Fibroblast of gingiva (primary cell): ENCODE measurements around the gene ATXN10.
"Not testable (repeated sequence)": the region's sequence is repeated elsewhere in the genome, so short reads cannot be mapped to it uniquely, and the experiment has no call there.

Experiments
- DNase-seq: peaks from one replicate; pipeline ENCODE4 v3.0.0-alpha.2; 2011; ENCODE audit warnings: low read depth

Gene ATXN10

DNA sequence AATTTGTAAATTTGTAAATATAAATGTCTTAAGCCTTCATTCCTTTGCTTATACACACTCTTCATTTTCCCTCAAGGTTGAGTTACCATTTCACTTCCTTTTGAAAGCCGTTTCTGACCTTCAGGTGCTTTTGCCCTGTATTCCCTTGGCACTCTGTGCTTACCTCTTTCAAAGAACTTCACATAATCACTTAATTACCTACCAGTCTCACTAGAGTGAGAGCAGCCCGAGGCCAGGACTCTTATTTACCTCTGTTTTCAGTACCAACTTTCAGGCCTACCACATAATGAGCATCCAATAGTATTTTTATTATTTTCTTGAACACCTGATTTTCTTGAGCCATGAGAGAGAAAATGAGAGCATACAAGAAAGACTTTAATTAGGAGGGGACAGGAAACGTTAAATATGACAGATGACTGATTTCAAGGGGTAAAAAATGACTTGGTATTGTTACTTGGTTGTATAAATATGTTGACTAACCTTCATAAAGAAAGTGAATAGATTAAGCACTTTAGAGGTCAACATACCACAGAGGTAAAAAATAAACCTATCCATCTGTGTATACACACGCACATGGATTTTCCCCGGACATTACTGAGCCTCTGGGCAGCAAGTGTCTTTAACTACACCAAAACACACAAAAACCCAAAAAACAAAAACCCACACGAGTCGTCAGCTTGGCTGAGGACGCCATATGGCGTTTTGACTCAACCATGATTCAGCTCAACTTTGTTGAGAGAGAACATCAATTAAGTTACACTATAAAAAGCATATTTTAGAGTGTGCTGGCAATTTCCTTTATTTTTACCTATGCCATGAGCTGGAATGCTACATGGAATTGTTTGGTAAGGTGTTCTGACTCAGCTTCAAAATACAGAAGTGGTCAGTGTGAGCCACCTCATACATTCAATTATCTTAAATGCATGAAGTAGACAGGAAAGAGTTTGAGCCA is 7.6 kb downstream of the ATXN10 start:
- DNase-seq: no peak

- DNase-seq: no peak
Measured at GRCh38 chr22:45680932-45681700, 9.5 kb downstream of the ATXN10 start.

DNA sequence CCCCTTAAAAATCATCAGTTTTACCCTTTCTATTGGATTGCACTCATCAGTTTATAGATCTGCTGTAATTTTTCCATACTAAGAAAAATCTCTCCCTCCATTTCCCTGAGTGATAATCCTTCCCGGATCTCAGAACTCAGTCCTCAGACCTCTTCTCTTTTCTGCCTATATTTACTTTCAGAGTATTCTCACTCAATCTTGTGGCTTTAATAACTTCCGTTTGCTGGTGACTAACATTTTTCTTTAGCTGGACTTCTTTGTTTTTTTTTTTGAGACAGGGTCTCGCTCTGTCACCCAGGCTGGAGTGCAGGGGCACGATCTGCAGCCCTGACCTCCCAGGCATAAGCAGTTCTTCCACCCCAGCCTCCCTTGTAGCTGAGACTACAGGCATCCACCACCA is 10.4 kb downstream of the ATXN10 start:
- no peak for DNase-seq

GRCh38 chr22:45682773-45683172 is 11.1 kb downstream of the ATXN10 start:
- DNase-seq: not testable (repeated sequence)

- DNase-seq: no peak
Measured at GRCh38 chr22:45683248-45683647, 11.6 kb downstream of the ATXN10 start.

DNA sequence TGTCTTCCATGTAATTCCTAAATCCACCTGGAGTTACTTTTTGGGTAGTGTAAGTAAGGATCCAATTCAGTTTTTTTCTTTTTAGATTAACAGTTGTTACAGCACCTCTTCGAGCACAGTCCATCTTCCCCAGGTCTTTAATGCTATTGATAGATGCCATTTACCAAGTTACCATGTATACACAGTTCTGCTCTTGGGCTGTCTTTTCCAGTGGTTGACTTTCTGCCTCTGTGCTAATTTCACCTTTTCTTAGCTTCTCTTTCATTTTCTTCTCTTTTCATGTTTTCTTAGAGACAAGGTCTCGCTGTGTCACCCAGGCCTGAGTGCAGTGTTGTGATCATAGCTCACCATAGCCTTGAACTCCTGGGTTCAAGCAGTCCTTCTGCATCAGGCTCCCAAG is 12.0 kb downstream of the ATXN10 start:
- DNase-seq: no peak

GRCh38 chr22:45684169-45684568 is 12.5 kb downstream of the ATXN10 start:
- no peak for DNase-seq

DNA sequence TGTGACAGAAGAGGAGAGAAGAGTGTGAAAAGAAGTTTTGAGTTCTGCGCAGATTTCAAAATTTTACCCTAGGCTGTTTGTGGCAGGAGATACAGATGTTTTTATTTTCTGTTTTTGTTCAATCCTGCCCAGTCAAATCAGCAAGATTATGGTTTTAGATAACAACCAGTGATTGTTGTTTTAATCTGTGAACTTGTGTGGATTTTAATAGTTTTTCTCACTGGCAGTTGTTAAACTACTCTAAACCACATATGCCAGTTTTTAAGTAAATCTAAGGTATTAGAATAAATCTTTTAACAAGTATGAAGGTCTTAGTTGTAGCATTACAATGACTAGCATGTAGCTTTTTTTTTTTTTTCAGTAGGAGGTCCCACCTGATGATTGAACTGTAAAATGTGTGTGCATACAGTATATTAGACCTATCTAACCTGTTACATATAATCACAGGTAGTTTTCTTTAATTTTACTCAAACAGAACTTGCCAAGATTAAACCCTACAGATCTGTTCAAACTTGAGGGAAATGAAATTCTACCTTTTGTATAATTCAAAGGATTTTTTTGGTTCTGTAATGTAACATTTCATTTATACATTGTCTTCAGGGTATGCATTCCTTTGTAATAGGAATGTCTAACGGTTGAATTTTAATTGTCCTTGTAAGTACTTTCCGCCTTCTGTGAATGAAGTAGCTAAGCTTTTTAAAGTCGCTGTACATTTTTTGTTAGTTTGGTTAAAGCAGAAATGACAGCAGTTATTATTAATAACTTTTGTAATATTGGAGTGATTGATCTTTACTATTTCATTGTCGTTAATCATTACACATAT is 13.3 kb downstream of the ATXN10 start:
- DNase-seq: no peak

DNA sequence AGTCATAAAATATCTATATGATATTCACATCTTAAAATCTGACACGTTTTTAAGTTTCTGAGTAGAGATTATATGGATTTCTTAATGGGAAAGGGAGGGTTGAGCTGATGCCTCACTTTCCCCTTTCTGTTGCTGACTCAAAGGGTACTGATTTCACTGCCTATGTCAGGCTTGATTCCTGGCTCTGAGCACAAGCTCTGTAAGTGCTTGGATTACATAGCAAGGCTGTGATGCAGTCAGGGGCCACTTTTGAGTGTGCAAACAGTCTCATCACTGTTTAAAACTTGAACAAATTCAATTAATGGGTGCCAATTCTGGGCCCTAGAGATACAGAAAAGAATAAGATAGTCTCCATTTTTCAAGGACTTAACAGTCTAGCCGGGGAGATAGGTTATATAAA is 14.4 kb downstream of the ATXN10 start:
- no peak for DNase-seq

- peak; percentile 27 for DNase-seq
Measured at GRCh38 chr22:45686836-45687235, 15.2 kb downstream of the ATXN10 start.

DNA sequence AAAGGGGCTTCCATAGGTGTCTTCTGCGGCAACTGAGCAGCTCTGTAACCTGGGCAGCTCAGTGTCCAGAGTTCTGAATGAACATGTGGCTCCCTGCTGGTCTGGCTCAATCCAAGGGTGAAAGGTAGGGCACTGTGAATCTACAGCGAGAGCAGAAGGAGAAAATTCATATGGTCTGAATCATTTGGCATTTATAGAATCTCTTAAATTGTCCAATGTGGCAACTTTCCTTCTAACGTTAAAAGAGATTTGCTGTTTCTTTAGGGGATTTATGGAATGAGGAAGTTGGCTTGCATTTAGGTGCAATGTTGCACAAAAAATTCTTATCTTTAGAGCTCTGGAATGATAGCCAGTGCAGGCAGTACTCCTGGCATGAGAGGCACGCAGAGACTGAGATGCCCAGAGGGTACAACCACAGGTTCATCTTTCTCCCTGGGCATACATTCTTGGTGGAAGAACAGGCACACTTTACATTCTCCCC is 17.0 kb downstream of the ATXN10 start:
- peak; percentile 79 for DNase-seq

GRCh38 chr22:45689211-45689610 is 17.6 kb downstream of the ATXN10 start:
- DNase-seq: no peak

DNA sequence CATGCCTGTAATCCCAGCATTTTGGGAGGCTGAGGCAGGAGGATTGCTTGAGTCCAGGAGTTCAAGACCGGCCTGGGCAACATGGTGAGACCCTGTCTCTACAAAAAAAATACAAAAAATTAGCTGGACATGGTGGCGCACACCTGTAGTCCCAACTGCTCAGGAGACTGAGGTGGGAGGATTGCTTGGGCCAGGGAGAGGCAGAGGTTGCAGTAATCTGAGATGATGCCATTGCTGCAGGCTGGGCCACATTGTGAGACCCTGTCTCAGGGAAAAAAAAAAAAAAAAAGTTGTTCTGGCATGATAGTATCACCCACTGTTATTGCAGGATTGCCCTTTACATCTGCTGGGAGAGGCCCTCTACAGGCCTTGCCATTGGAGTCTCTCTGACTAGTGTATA is 18.4 kb downstream of the ATXN10 start:
- DNase-seq: no peak

- no peak for DNase-seq
Measured at GRCh38 chr22:45692549-45692948, 20.9 kb downstream of the ATXN10 start.

DNA sequence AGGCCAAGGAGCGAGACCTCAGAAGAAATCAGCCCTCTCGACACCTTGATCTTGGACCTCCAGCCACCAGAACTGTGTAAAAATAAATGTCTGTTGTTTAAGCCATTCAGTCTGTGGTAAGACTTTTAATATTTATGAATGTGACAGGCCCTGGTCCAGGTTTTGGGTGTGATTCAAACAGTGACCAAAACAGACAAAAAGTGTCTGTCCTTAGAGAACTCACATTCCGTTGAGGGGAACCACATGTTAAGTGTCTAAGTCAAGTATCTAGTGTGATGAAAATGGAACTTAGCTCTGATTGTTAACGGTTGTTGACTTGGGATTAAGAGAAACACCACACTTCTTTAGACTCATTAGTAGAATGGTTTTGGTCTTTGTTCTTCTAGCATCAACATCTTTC is 22.2 kb downstream of the ATXN10 start:
- no peak for DNase-seq

DNA sequence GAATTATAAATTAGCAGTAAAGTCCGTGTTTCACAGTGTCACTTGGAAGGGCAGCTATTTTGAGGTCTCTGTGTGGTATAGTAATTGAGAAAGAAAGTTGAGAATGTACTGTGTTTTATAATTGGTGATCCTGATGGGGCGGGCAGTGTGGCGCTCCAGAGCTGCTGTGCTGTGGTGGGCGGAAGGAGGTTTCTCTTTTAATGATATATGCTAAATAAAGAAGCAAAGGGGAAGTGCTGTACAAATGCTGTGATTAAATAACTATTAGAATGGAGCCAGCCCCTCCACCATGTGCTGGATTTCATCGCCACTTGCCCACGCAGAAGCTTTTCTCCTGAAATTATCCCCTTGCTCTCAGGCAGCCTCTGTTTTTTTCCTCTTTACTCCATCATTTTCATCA is 24.6 kb downstream of the ATXN10 start:
- DNase-seq: no peak

DNA sequence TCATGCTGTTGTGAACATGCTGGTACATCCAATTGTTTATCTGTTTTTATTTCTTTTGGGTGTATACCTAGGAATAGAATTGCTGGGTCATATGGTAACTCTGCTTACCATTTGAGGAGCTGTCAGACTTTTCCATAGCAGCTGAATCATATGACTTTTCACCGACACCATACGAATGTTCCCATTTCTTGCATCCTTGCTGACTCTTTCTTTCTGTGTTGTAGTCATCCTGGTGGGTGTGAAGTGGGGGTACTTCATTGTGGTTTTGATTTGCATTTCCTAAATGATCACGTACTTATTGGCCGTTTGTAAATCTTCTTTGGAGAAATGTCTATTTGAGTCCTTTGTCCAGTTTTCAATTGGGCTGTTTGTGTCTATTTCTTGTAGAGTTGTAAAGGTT is 26.5 kb downstream of the ATXN10 start:
- no peak for DNase-seq

GRCh38 chr22:45702981-45703380 is 31.3 kb downstream of the ATXN10 start:
- DNase-seq: no peak

DNA sequence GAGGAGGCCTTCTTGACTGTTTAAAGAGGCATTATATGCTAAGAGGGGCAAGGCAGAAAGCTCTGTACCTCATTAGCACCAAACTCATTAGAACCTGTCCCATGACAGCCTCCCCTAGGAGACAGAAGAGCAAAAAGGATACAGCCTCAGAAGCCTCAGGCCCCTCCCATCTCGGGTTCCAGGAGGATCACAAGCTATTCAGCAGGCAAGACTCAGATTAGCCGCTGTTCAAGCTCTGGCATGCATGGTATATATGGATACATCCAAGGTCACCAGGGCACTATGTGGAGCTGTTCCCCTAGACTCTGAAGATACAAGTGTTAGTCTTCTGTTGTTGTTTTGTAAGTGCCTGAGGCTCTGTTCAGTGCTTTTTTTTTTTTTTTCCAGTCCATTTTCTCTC is 32.1 kb downstream of the ATXN10 start:
- DNase-seq: no peak

- DNase-seq: peak; percentile 20
Measured at GRCh38 chr22:45704648-45705047, 33.0 kb downstream of the ATXN10 start.

- DNase-seq: no peak
Measured at GRCh38 chr22:45707605-45708004, 36.0 kb downstream of the ATXN10 start.

DNA sequence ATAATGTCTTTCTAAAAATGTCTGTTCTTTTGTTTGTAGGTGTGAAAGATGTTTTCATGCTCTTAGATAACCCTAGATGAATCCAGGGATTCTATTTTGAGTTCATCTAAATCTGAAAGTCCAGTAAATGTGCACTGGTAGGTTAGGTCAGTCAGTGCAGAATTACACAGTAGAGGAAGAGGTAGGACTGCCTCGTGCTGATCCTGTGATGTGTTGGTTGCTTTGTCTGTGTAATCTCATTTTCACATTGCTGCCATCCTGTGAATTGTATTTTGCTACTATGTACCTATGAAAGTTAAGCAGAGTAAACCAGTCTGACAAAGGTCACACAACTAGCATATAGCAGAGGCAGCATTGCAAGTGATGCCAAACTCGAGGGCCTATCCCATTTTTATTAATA is 36.5 kb downstream of the ATXN10 start:
- no peak for DNase-seq
